ENCODE data around the gene TAB2.

TAB2 gene

GRCh38 chr6:149340200-149340599 lies 22.7 kb downstream of the TAB2 start:
- TF ChIP-seq TAF1 (IDR thresholded peaks at IDR 0.05; ENCODE audit: borderline replicate concordance, insufficient read depth, low read length) (no peak), SIN3A (IDR thresholded peaks at IDR 0.05; ENCODE audit: borderline replicate concordance, insufficient read depth, low read length) (no peak), FOXP2 (optimal IDR thresholded peaks at IDR 0.05; ENCODE audit: borderline replicate concordance, extremely low read depth, extremely low read length, insufficient read depth) (no peak), POLR2AphosphoS5 (IDR thresholded peaks at IDR 0.05; ENCODE audit: low read depth, low read length) (no peak), REST (IDR thresholded peaks at IDR 0.05; ENCODE audit: insufficient read depth in 1 of 2, low read depth in 2 of 2, low read length in 2 of 2) (no peak)

- no peak for TF ChIP-seq SIN3A (IDR thresholded peaks at IDR 0.05; ENCODE audit: borderline replicate concordance, insufficient read depth, low read length)
- TF ChIP-seq POLR2AphosphoS5 (IDR thresholded peaks at IDR 0.05; ENCODE audit: low read depth, low read length): no peak
- TF ChIP-seq TAF1 (IDR thresholded peaks at IDR 0.05; ENCODE audit: borderline replicate concordance, insufficient read depth, low read length): no peak
- TF ChIP-seq FOXP2 (optimal IDR thresholded peaks at IDR 0.05; ENCODE audit: borderline replicate concordance, extremely low read depth, extremely low read length, insufficient read depth): no peak
- TF ChIP-seq REST (IDR thresholded peaks at IDR 0.05; ENCODE audit: insufficient read depth in 1 of 2, low read depth in 2 of 2, low read length in 2 of 2): no peak
Measured at GRCh38 chr6:149342525-149342924, 25.0 kb downstream of the TAB2 start.

GRCh38 chr6:149343501-149343900 lies 26.0 kb downstream of the TAB2 start:
- TF ChIP-seq FOXP2 (optimal IDR thresholded peaks at IDR 0.05; ENCODE audit: borderline replicate concordance, extremely low read depth, extremely low read length, insufficient read depth) (no peak), SIN3A (IDR thresholded peaks at IDR 0.05; ENCODE audit: borderline replicate concordance, insufficient read depth, low read length) (no peak), TAF1 (IDR thresholded peaks at IDR 0.05; ENCODE audit: borderline replicate concordance, insufficient read depth, low read length) (no peak), POLR2AphosphoS5 (IDR thresholded peaks at IDR 0.05; ENCODE audit: low read depth, low read length) (no peak), REST (IDR thresholded peaks at IDR 0.05; ENCODE audit: insufficient read depth in 1 of 2, low read depth in 2 of 2, low read length in 2 of 2) (no peak)

GRCh38 chr6:149346078-149346477 lies 28.6 kb downstream of the TAB2 start:
- TF ChIP-seq POLR2AphosphoS5 (IDR thresholded peaks at IDR 0.05; ENCODE audit: low read depth, low read length) (no peak), SIN3A (IDR thresholded peaks at IDR 0.05; ENCODE audit: borderline replicate concordance, insufficient read depth, low read length) (no peak), FOXP2 (optimal IDR thresholded peaks at IDR 0.05; ENCODE audit: borderline replicate concordance, extremely low read depth, extremely low read length, insufficient read depth) (no peak), REST (IDR thresholded peaks at IDR 0.05; ENCODE audit: insufficient read depth in 1 of 2, low read depth in 2 of 2, low read length in 2 of 2) (no peak), TAF1 (IDR thresholded peaks at IDR 0.05; ENCODE audit: borderline replicate concordance, insufficient read depth, low read length) (no peak)

- TF ChIP-seq POLR2AphosphoS5 (IDR thresholded peaks at IDR 0.05; ENCODE audit: low read depth, low read length): no peak
- no peak for TF ChIP-seq REST (IDR thresholded peaks at IDR 0.05; ENCODE audit: insufficient read depth in 1 of 2, low read depth in 2 of 2, low read length in 2 of 2)
- no peak for TF ChIP-seq SIN3A (IDR thresholded peaks at IDR 0.05; ENCODE audit: borderline replicate concordance, insufficient read depth, low read length)
- TF ChIP-seq FOXP2 (optimal IDR thresholded peaks at IDR 0.05; ENCODE audit: borderline replicate concordance, extremely low read depth, extremely low read length, insufficient read depth): no peak
- no peak for TF ChIP-seq TAF1 (IDR thresholded peaks at IDR 0.05; ENCODE audit: borderline replicate concordance, insufficient read depth, low read length)
Measured at GRCh38 chr6:149347067-149347466, 29.6 kb downstream of the TAB2 start.
